ENCODE results near the gene LOXL1. TPM values are rescaled to one million over a fixed set of nuclear protein-coding genes. Genes with fewer than 3 reads are reported as not detected.

The LOXL1 gene
- total RNA-seq, 2 experiments from 2014 or later, result not detected

GRCh38 chr15:73928971-73929627, 2.8 kb downstream of the LOXL1 start:
- no peaks in the 10 kb centered on the region for H3K9me3 ChIP-seq (ENCODE audit: low read length)
- H4K20me1 ChIP-seq (ENCODE audit: insufficient read depth, low read length), result no peaks in the 10 kb centered on the region
- no peak overlapping the region for H2AFZ ChIP-seq (ENCODE audit: low read length)
- no peaks in the 10 kb centered on the region for H3K4me1 ChIP-seq (ENCODE audit: insufficient read depth, low read length, poor library complexity, severe bottlenecking)
- H3K9me2 ChIP-seq (ENCODE audit: insufficient read depth, low read length), result no peaks in the 10 kb centered on the region
- H3K4me3 ChIP-seq (ENCODE audit: low read depth, low read length, poor library complexity, severe bottlenecking), result no peak overlapping the region
- no peaks in the 10 kb centered on the region for H3K36me3 ChIP-seq (ENCODE audit: insufficient read depth, low read length)
- H3K79me2 ChIP-seq (ENCODE audit: insufficient read depth, low read depth, low read length), result no peaks in the 10 kb centered on the region
- H3K4me2 ChIP-seq (ENCODE audit: low read length), result no peak overlapping the region
- intact Hi-C loops (cut with micrococcal nuclease; ENCODE audit: unreplicated experiment), result no loop called here
- TF ChIP-seq, protein P1, sequence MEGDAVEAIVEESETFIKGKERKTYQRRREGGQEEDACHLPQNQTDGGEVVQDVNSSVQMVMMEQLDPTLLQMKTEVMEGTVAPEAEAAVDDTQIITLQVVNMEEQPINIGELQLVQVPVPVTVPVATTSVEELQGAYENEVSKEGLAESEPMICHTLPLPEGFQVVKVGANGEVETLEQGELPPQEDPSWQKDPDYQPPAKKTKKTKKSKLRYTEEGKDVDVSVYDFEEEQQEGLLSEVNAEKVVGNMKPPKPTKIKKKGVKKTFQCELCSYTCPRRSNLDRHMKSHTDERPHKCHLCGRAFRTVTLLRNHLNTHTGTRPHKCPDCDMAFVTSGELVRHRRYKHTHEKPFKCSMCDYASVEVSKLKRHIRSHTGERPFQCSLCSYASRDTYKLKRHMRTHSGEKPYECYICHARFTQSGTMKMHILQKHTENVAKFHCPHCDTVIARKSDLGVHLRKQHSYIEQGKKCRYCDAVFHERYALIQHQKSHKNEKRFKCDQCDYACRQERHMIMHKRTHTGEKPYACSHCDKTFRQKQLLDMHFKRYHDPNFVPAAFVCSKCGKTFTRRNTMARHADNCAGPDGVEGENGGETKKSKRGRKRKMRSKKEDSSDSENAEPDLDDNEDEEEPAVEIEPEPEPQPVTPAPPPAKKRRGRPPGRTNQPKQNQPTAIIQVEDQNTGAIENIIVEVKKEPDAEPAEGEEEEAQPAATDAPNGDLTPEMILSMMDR (conservative IDR thresholded peaks at IDR 0.05; ENCODE audit: low read length), result no peak
- TF ChIP-seq EZH2phosphoT487 (IDR thresholded peaks at IDR 0.05; ENCODE audit: borderline replicate concordance, low read depth, low read length), result no peak
- BruUV-seq (replicated peaks), result no TSS peak
- no peak overlapping the region for H3K27ac ChIP-seq (ENCODE audit: low read depth, low read length, poor library complexity, severe bottlenecking)
- POLR2A ChIA-PET, result no interaction called here
- CTCF ChIA-PET (ENCODE audit: unreplicated experiment), result no interaction called here
- no peak for DNase-seq (ENCODE audit: low spot score)

GRCh38 chr15:73930371-73930770, 4.1 kb downstream of the LOXL1 start:
- Histone ChIP-seq H3K9me3 (ENCODE audit: low read length) (no peaks in the 10 kb centered on the region), H4K20me1 (ENCODE audit: insufficient read depth, low read length) (no peaks in the 10 kb centered on the region), H3K36me3 (ENCODE audit: insufficient read depth, low read length) (no peaks in the 10 kb centered on the region), H3K4me1 (ENCODE audit: insufficient read depth, low read length, poor library complexity, severe bottlenecking) (no peaks in the 10 kb centered on the region), H3K79me2 (ENCODE audit: insufficient read depth, low read depth, low read length) (no peaks in the 10 kb centered on the region), H3K4me2 (ENCODE audit: low read length) (no peak overlapping the region), H2AFZ (ENCODE audit: low read length) (no peak overlapping the region), H3K27ac (ENCODE audit: low read depth, low read length, poor library complexity, severe bottlenecking) (no peak overlapping the region), H3K9me2 (ENCODE audit: insufficient read depth, low read length) (no peaks in the 10 kb centered on the region), H3K4me3 (ENCODE audit: low read depth, low read length, poor library complexity, severe bottlenecking) (no peak overlapping the region)
- POLR2A ChIA-PET, result no interaction called here
- no TSS peak for BruUV-seq (replicated peaks)
- intact Hi-C loops (cut with micrococcal nuclease; ENCODE audit: unreplicated experiment), result no loop called here
- no peak for DNase-seq (ENCODE audit: low spot score)
- CTCF ChIA-PET (ENCODE audit: unreplicated experiment), result no interaction called here
- no peak for TF ChIP-seq EZH2phosphoT487 (IDR thresholded peaks at IDR 0.05; ENCODE audit: borderline replicate concordance, low read depth, low read length)
- TF ChIP-seq, protein P1 (conservative IDR thresholded peaks at IDR 0.05; ENCODE audit: low read length), result no peak

DNA sequence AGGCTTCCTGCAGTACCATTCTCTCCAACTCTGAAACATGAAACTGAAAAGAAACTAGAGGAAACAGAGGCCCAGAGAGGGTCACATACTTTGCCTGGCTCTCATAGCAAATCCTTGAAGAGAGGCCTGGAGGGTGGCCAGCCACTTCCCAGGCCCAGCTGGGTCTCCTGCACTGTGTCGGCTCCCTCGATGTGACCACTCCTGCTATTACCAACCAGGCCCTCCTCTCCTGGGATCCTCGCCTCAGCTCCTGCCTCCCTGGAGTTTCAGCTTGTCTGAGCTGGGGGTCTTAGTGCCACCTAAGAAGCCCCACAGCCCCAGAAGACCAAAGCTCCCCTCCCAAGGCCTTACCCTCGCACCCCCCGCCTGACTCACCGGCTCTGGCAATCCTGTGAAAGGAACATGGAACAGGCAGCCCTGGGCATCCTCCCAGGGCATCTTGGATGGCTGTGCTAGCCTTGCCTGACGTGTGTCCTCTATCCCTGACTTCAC, 4.6 kb downstream of the LOXL1 start:
- DNase-seq (ENCODE audit: low spot score), result no peak
- Histone ChIP-seq H3K9me2 (ENCODE audit: insufficient read depth, low read length) (no peaks in the 10 kb centered on the region), H4K20me1 (ENCODE audit: insufficient read depth, low read length) (no peaks in the 10 kb centered on the region), H3K4me2 (ENCODE audit: low read length) (no peak overlapping the region), H3K27ac (ENCODE audit: low read depth, low read length, poor library complexity, severe bottlenecking) (no peak overlapping the region), H3K4me3 (ENCODE audit: low read depth, low read length, poor library complexity, severe bottlenecking) (no peak overlapping the region), H3K36me3 (ENCODE audit: insufficient read depth, low read length) (no peaks in the 10 kb centered on the region), H3K9me3 (ENCODE audit: low read length) (no peaks in the 10 kb centered on the region), H3K4me1 (ENCODE audit: insufficient read depth, low read length, poor library complexity, severe bottlenecking) (no peaks in the 10 kb centered on the region), H3K79me2 (ENCODE audit: insufficient read depth, low read depth, low read length) (no peaks in the 10 kb centered on the region), H2AFZ (ENCODE audit: low read length) (no peak overlapping the region)
- BruUV-seq (replicated peaks), result no TSS peak
- intact Hi-C loops (cut with micrococcal nuclease; ENCODE audit: unreplicated experiment), result no loop called here
- CTCF ChIA-PET (ENCODE audit: unreplicated experiment), result no interaction called here
- POLR2A ChIA-PET, result no interaction called here
- TF ChIP-seq, protein P1 (conservative IDR thresholded peaks at IDR 0.05; ENCODE audit: low read length), result no peak
- no peak for TF ChIP-seq EZH2phosphoT487 (IDR thresholded peaks at IDR 0.05; ENCODE audit: borderline replicate concordance, low read depth, low read length)
